Endothelial cell of umbilical vein (primary cell): ENCODE data around the gene FOSL2. TPM values are rescaled to one million over a fixed set of nuclear protein-coding genes. Genes with fewer than 3 reads are reported as not detected.

Source experiments
- BruUV-seq: library from RNA; stranded (reverse); fragments of 400-500 nt; replicated peaks from 2 replicates; lab custom pipeline; 2021; lab: Mats Ljungman, UMichigan
- CTCF ChIA-PET: fragments of 300-600, 350-600 bp; sonication (Branson Sonifier 250); formaldehyde crosslinking; loops from one replicate; lab custom pipeline; 2021; ENCODE audit warnings: antibody characterized with exemption, inconsistent platforms; lab: Charles Lee
- POLR2A ChIA-PET: fragments of 300-600, 350-600 bp; sonication (Branson Sonifier 250); formaldehyde crosslinking; loops from one replicate; lab custom pipeline; 2021; ENCODE audit warnings: antibody characterized with exemption, inconsistent platforms; lab: Charles Lee
- DNase-seq: peaks from one replicate; pipeline ENCODE4 v3.0.0-alpha.2; 2011; ENCODE audit warnings: low read depth, low spot score
- FAIRE-seq: peaks from 2 replicates; lab custom pipeline; 2011; peaks lifted over from hg19 to GRCh38; lab: Jason Lieb, UNC
- H2AFZ ChIP-seq: 2 replicates; pipeline ENCODE4 v1.6.0; 2012; ENCODE audit warnings: low read depth, low read length, control low read depth, inconsistent platforms
- H3K27ac ChIP-seq: 2 replicates; pipeline ENCODE4 v1.5.1; 2011; ENCODE audit warnings: low read depth, mild to moderate bottlenecking, control low read depth, low read length, moderate library complexity; ENCODE audit not compliant: insufficient read depth
- H3K27me3 ChIP-seq, 2 experiments: 2 replicates each; pipeline versions ENCODE4 v1.6.0 to v1.6.1; 2011; ENCODE audit warnings: low read length in 2 of 2, mixed read lengths in 1 of 2; ENCODE audit not compliant: control insufficient read depth in 2 of 2, insufficient read depth in 2 of 2
- H3K36me3 ChIP-seq, 2 experiments: 2 replicates in 1 of 2; 3 replicates in 1 of 2; pipeline ENCODE4 v1.5.1; 2011; ENCODE audit warnings: low read length in 2 of 2, mild to moderate bottlenecking in 1 of 2, moderate library complexity in 1 of 2; ENCODE audit not compliant: control insufficient read depth in 2 of 2, insufficient read depth in 2 of 2; ENCODE audit errors: extremely low read depth in 1 of 2
- H3K4me1 ChIP-seq: 3 replicates; pipeline ENCODE4 v1.5.1; 2011; ENCODE audit warnings: mild to moderate bottlenecking, low read length; ENCODE audit not compliant: control insufficient read depth, insufficient read depth; ENCODE audit errors: extremely low read depth
- H3K4me2 ChIP-seq: 2 replicates; pipeline ENCODE4 v1.6.1; 2011; ENCODE audit warnings: low read length, control low read depth, mixed read lengths; ENCODE audit not compliant: insufficient read depth
- H3K4me3 ChIP-seq, 3 experiments: fragments of 200-600 bp in 1 of 3; sonication (generic), shearing (Covaris generic) in 1 of 3; replicated peaks in 1 of 3; 2 replicates each; pipeline ENCODE4 v1.5.1; 2011 to 2016; ENCODE audit warnings: control low read depth in 3 of 3, low read length in 3 of 3, mild to moderate bottlenecking in 2 of 3, inconsistent platforms in 1 of 3, low read depth in 1 of 3, moderate library complexity in 1 of 3; ENCODE audit not compliant: insufficient read depth in 1 of 3
- H3K79me2 ChIP-seq: 2 replicates; pipeline ENCODE4 v1.6.0; 2012; ENCODE audit warnings: low read length, inconsistent platforms; ENCODE audit not compliant: control insufficient read depth, insufficient read depth
- H3K9ac ChIP-seq: replicated peaks from 2 replicates; pipeline ENCODE3; 2011; ENCODE audit warnings: low read length, control low read depth; ENCODE audit not compliant: insufficient read depth; ENCODE audit errors: extremely low read depth
- H3K9me1 ChIP-seq: replicated peaks from 3 replicates; pipeline ENCODE4 v1.6.0; 2011; ENCODE audit warnings: mild to moderate bottlenecking, low read length; ENCODE audit not compliant: control insufficient read depth, insufficient read depth; ENCODE audit errors: extremely low read depth
- H3K9me3 ChIP-seq: replicated peaks from 2 replicates; pipeline ENCODE4 v1.5.1; 2012; ENCODE audit warnings: low read length, inconsistent platforms; ENCODE audit not compliant: control insufficient read depth, insufficient read depth
- H4K20me1 ChIP-seq: replicated peaks from 2 replicates; pipeline ENCODE3; 2011; ENCODE audit warnings: mild to moderate bottlenecking, low read length; ENCODE audit not compliant: control insufficient read depth, insufficient read depth; ENCODE audit errors: extremely low read depth
- CTCF ChIP-seq, 2 donors: IDR thresholded peaks; 1 replicate in 1 of 2; 2 replicates in 1 of 2; pipeline ENCODE4 v1.5.1; 2011; ENCODE audit warnings: low read length in 2 of 2, mild to moderate bottlenecking in 2 of 2, moderate library complexity in 2 of 2, control low read depth in 1 of 2, inconsistent platforms in 1 of 2, low read depth in 1 of 2; ENCODE audit not compliant: insufficient read depth in 1 of 2; ENCODE audit errors: extremely low read depth in 1 of 2
- EZH2 ChIP-seq: IDR thresholded peaks from 2 replicates; pipeline ENCODE4 v1.6.1; 2012; ENCODE audit warnings: borderline replicate concordance, low read depth, mild to moderate bottlenecking, moderate library complexity, low read length, inconsistent platforms; ENCODE audit not compliant: severe bottlenecking
- FOS ChIP-seq: IDR thresholded peaks from 2 replicates; pipeline ENCODE4 v1.6.1; 2011; ENCODE audit warnings: mild to moderate bottlenecking, low read length, moderate library complexity, borderline replicate concordance; ENCODE audit not compliant: insufficient read depth
- GATA2 ChIP-seq: IDR thresholded peaks from 2 replicates; pipeline ENCODE4 v1.7.0; 2011; ENCODE audit warnings: low read depth, mild to moderate bottlenecking, moderate library complexity, mixed read lengths, low read length; ENCODE audit not compliant: insufficient read length, insufficient read depth
- JUN ChIP-seq: IDR thresholded peaks from 2 replicates; pipeline ENCODE4 v1.6.1; 2011; ENCODE audit warnings: borderline replicate concordance, low read depth; ENCODE audit not compliant: insufficient read length, insufficient read depth
- MAX ChIP-seq: IDR thresholded peaks from 2 replicates; pipeline ENCODE4 v1.6.1; 2011; ENCODE audit not compliant: insufficient read depth, insufficient read length
- MYC ChIP-seq: IDR thresholded peaks from one replicate; pipeline ENCODE4 v1.6.1; 2011; ENCODE audit warnings: mild to moderate bottlenecking, low read depth, low read length
- POLR2A ChIP-seq: IDR thresholded peaks from 2 replicates; pipeline ENCODE4 v1.6.1; 2012; ENCODE audit warnings: low read depth, mild to moderate bottlenecking, control low read depth, low read length
- POLR2AphosphoS5 ChIP-seq: IDR thresholded peaks from 2 replicates; pipeline ENCODE4 v1.6.1; 2012; ENCODE audit warnings: low read depth, mild to moderate bottlenecking, control low read depth, low read length, moderate library complexity; ENCODE audit not compliant: insufficient read depth
- dilution Hi-C: fragments of 300-500 bp; cut with MboI; formaldehyde crosslinking; loops from one replicate; pipeline ENCODE4 v1.15.0; 2019; ENCODE audit warnings: low sequenced_read_pairs; ENCODE audit not compliant: extremely low pct_ligation_motif_present
- intact Hi-C: fragments of 100-400 bp; cut with micrococcal nuclease; formaldehyde crosslinking; loops from one replicate; pipeline ENCODE4 v1.10.0; 2022
- polyA plus RNA-seq, 4 experiments: library from polyadenylated mRNA; depleted of rRNA in 3 of 4; stranded (reverse) in 3 of 4; unstranded in 1 of 4; fragments of >200 nt; gene quantifications; 2 replicates each; pipeline versions ENCODE4 v1.2.1 to v1.2.3, GENCODE V29; 2011 to 2012; ENCODE audit warnings: missing spikeins in 1 of 4
- total RNA-seq: library from RNA; stranded (reverse); gene quantifications from 2 replicates; pipeline ENCODE4 v1.2.3, GENCODE V29; 2021

FOSL2 gene
- total and polyA plus RNA-seq, 2 donors (not counting 3 experiments of a cell fraction or from before 2014, with no cell fraction given): 43.9 to 85.3 TPM

- ChIA-PET CTCF (no interaction called here), POLR2A (no interaction called here)
- Histone ChIP-seq H4K20me1 (no peaks in the 10 kb centered on the region), H3K4me2 (no peak overlapping the region), H3K4me3 (no peak overlapping the region), H3K9ac (no peak overlapping the region), H2AFZ (no peak overlapping the region), H3K9me1 (no peaks in the 10 kb centered on the region), H3K36me3 (no peaks in the 10 kb centered on the region), H3K79me2 (no peaks in the 10 kb centered on the region), H3K27ac (no peak overlapping the region), H3K4me1 (no peaks in the 10 kb centered on the region), H3K27me3 (no peaks in the 10 kb centered on the region), H3K9me3 (no peaks in the 10 kb centered on the region)
- BruUV-seq: no TSS peak
- no peak for DNase-seq
- dilution Hi-C loops (no loop called here), intact Hi-C loops (no loop called here)
- no peak for TF ChIP-seq GATA2
- no peak for TF ChIP-seq FOS
- TF ChIP-seq CTCF (IDR thresholded peaks at IDR 0.05; ENCODE audit: extremely low read depth in 1 of 2, insufficient read depth in 1 of 2, low read depth in 1 of 2, low read length in 2 of 2): no peak
- no peak for TF ChIP-seq POLR2AphosphoS5
- no peak for TF ChIP-seq POLR2A
- TF ChIP-seq MAX: no peak
- TF ChIP-seq MYC: no peak
- no peak for TF ChIP-seq EZH2
- TF ChIP-seq JUN: no peak
- FAIRE-seq: no peak
Measured at GRCh38 chr2:28429636-28430376, 37.1 kb downstream of the FOSL2 start.
